Neural cell (in vitro differentiated cells): ENCODE results near the gene CHKB. TPM values are rescaled to one million over a fixed set of nuclear protein-coding genes. Genes with fewer than 3 reads are reported as not detected.

Experiments used
- H2AFZ ChIP-seq: fragments of 200-600, 300-800 bp; sonication (generic), shearing (Covaris generic); 2 replicates; pipeline ENCODE4 v1.6.0; 2014; ENCODE audit warnings: low read depth, mild to moderate bottlenecking, antibody characterized with exemption, low read length, moderate library complexity
- H3F3A ChIP-seq: fragments of 200-600 bp; shearing (Covaris generic); 2 replicates; pipeline ENCODE4 v1.6.1; 2016; ENCODE audit warnings: mild to moderate bottlenecking, moderate library complexity, mixed read lengths, antibody characterized with exemption, low read length; ENCODE audit not compliant: insufficient read depth, poor library complexity, severe bottlenecking
- H3K27ac ChIP-seq: fragments of 200-600, 300-800 bp; sonication (generic), shearing (Covaris generic); 2 replicates; pipeline ENCODE4 v1.5.1; 2014; ENCODE audit warnings: mild to moderate bottlenecking, low read length, moderate library complexity
- H3K27me3 ChIP-seq: fragments of 300-800, 200-600 bp; sonication (generic), shearing (Covaris generic); 2 replicates; pipeline ENCODE4 v1.6.0; 2014; ENCODE audit warnings: mild to moderate bottlenecking, low read depth, low read length, moderate library complexity; ENCODE audit not compliant: insufficient read depth
- H3K36me3 ChIP-seq: fragments of 300-800, 200-600 bp; sonication (generic), shearing (Covaris generic); 2 replicates; pipeline ENCODE4 v1.5.1; 2014; ENCODE audit warnings: mild to moderate bottlenecking, antibody characterized with exemption, low read length, moderate library complexity; ENCODE audit not compliant: insufficient read depth
- H3K4me2 ChIP-seq: fragments of 300-800, 200-600 bp; sonication (generic), shearing (Covaris generic); 2 replicates; pipeline ENCODE4 v1.6.0; 2014; ENCODE audit warnings: mild to moderate bottlenecking, low read length
- H3K4me3 ChIP-seq: fragments of 300-800, 200-600 bp; sonication (generic), shearing (Covaris generic); 2 replicates; pipeline ENCODE4 v1.5.1; 2014; ENCODE audit warnings: mild to moderate bottlenecking, low read length, moderate library complexity
- H3K79me2 ChIP-seq: fragments of 200-600 bp; shearing (Covaris generic); replicated peaks from 2 replicates; pipeline ENCODE4 v1.6.0; 2014; ENCODE audit warnings: mild to moderate bottlenecking, low read length, moderate library complexity; ENCODE audit not compliant: insufficient read depth
- H3K9ac ChIP-seq: fragments of 300-800, 200-600 bp; sonication (generic), shearing (Covaris generic); 2 replicates; pipeline ENCODE4 v1.6.1; 2016; ENCODE audit warnings: mild to moderate bottlenecking, low read length, mixed read lengths
- H3K9me2 ChIP-seq: fragments of 200-600 bp; shearing (Covaris generic); 2 replicates; pipeline ENCODE4 v1.6.1; 2016; ENCODE audit warnings: mild to moderate bottlenecking, low read length, mixed read lengths; ENCODE audit not compliant: insufficient read depth
- H3K9me3 ChIP-seq: fragments of 200-600, 300-800 bp; sonication (generic), shearing (Covaris generic); 2 replicates; pipeline ENCODE4 v1.6.1; 2016; ENCODE audit warnings: mild to moderate bottlenecking, mixed run types, low read length, moderate library complexity, mixed read lengths
- H4K20me1 ChIP-seq: fragments of 200-600 bp; shearing (Covaris generic); 2 replicates; pipeline ENCODE4 v1.6.1; 2016; ENCODE audit warnings: mild to moderate bottlenecking, mixed run types; ENCODE audit not compliant: insufficient read depth
- CTCF ChIP-seq: fragments of 450-650 bp; IDR thresholded peaks from 2 replicates; pipeline ENCODE4 v1.5.1; 2014; ENCODE audit warnings: antibody characterized with exemption, mild to moderate bottlenecking, moderate library complexity; ENCODE audit not compliant: poor library complexity, severe bottlenecking
- EP300 ChIP-seq: fragments of 450-650 bp; conservative IDR thresholded peaks from 2 replicates; pipeline ENCODE4 v1.6.1; 2014; ENCODE audit warnings: antibody characterized with exemption, mild to moderate bottlenecking, moderate library complexity; ENCODE audit not compliant: poor library complexity, severe bottlenecking
- EZH2 ChIP-seq: fragments of 200-600, 300-800 bp; shearing (Covaris generic), sonication (generic); IDR thresholded peaks from 2 replicates; pipeline ENCODE4 v1.6.1; 2014; ENCODE audit warnings: antibody characterized with exemption, low read length, borderline replicate concordance, mild to moderate bottlenecking; ENCODE audit not compliant: insufficient read depth, poor library complexity, severe bottlenecking
- MXI1 ChIP-seq: fragments of 450-650 bp; conservative IDR thresholded peaks from 2 replicates; pipeline ENCODE4 v1.6.1; 2014; ENCODE audit warnings: antibody characterized with exemption, mild to moderate bottlenecking; ENCODE audit not compliant: poor library complexity, severe bottlenecking
- POLR2AphosphoS5 ChIP-seq: IDR thresholded peaks from 2 replicates; pipeline ENCODE4 v1.6.1; 2012
- RAD21 ChIP-seq: fragments of 450-650 bp; conservative IDR thresholded peaks from 2 replicates; pipeline ENCODE4 v1.6.1; 2014; ENCODE audit warnings: antibody characterized with exemption, mild to moderate bottlenecking, moderate library complexity
- REST ChIP-seq: IDR thresholded peaks from 2 replicates; pipeline ENCODE4 v1.6.1; 2012; ENCODE audit warnings: borderline replicate concordance
- SMC3 ChIP-seq: fragments of 450-650 bp; conservative IDR thresholded peaks from 2 replicates; pipeline ENCODE4 v1.6.1; 2014; ENCODE audit warnings: antibody characterized with exemption, mild to moderate bottlenecking, moderate library complexity; ENCODE audit not compliant: poor library complexity
- TAF1 ChIP-seq: IDR thresholded peaks from 2 replicates; pipeline ENCODE4 v1.6.1; 2012; ENCODE audit warnings: low read depth
- polyA plus RNA-seq: library from polyadenylated mRNA; depleted of rRNA; stranded (reverse); fragments of >200 nt; gene quantifications from 2 replicates; pipeline ENCODE4 v1.2.3, GENCODE V29; 2014

CHKB gene
- polyA plus RNA-seq, 1 donor from 2014 or later = 173 TPM

- H3K9ac ChIP-seq = no peak overlapping the region
- H3K27ac ChIP-seq = no peak overlapping the region
- H3K9me2 ChIP-seq = no peaks in the 10 kb centered on the region
- H3K36me3 ChIP-seq = peaks cover 5% of the 10 kb centered on the region
- no peak overlapping the region for H2AFZ ChIP-seq
- H3K27me3 ChIP-seq = no peaks in the 10 kb centered on the region
- no peaks in the 10 kb centered on the region for H3K79me2 ChIP-seq
- H3F3A ChIP-seq = no peaks in the 10 kb centered on the region
- H3K9me3 ChIP-seq = no peaks in the 10 kb centered on the region
- no peak overlapping the region for H3K4me3 ChIP-seq
- H4K20me1 ChIP-seq = no peaks in the 10 kb centered on the region
- TF ChIP-seq POLR2AphosphoS5 = no peak
- TF ChIP-seq EP300 = no peak
- TF ChIP-seq TAF1 = no peak
- no peak for TF ChIP-seq REST
- TF ChIP-seq MXI1 = no peak
- TF ChIP-seq SMC3 = no peak
- no peak for TF ChIP-seq RAD21
- TF ChIP-seq EZH2 = no peak
- TF ChIP-seq CTCF = no peak
- no peak overlapping the region for H3K4me2 ChIP-seq
Measured at GRCh38 chr22:50607659-50608020, 25.0 kb upstream of the CHKB start.

- Histone ChIP-seq H3K9me2 (no peaks in the 10 kb centered on the region), H3K9me3 (no peaks in the 10 kb centered on the region), H3K4me3 (no peak overlapping the region), H3K27ac (no peak overlapping the region), H3K27me3 (no peaks in the 10 kb centered on the region), H3F3A (no peaks in the 10 kb centered on the region), H3K4me2 (no peak overlapping the region), H4K20me1 (no peaks in the 10 kb centered on the region), H3K9ac (no peak overlapping the region), H3K79me2 (no peaks in the 10 kb centered on the region), H3K36me3 (peaks cover 5% of the 10 kb centered on the region), H2AFZ (no peak overlapping the region)
- TF ChIP-seq EP300 (no peak), CTCF (no peak), EZH2 (no peak), MXI1 (no peak), RAD21 (no peak), SMC3 (no peak), TAF1 (no peak), POLR2AphosphoS5 (no peak), REST (no peak)
Measured at GRCh38 chr22:50606946-50607658, 24.5 kb upstream of the CHKB start.
